Subcutaneous abdominal adipose tissue (tissue), 5 donors: Measurements from ENCODE around the gene GOLGA5.
"Not testable (repeated sequence)": the region's sequence is repeated elsewhere in the genome, so short reads cannot be mapped to it uniquely, and the experiment has no call there.

ENCODE experiments used
- H3K27ac ChIP-seq: one replicate; pipeline ENCODE4 v1.7.0; 2013; ENCODE audit warnings: low read depth, mild to moderate bottlenecking, inconsistent platforms, low read length, moderate library complexity
- H3K27me3 ChIP-seq, 5 donors: one replicate each; pipeline ENCODE4 v1.7.0; 2013; ENCODE audit warnings: low read length in 5 of 5, inconsistent platforms in 1 of 5; ENCODE audit not compliant: control insufficient read depth in 5 of 5, insufficient read depth in 4 of 5
- H3K36me3 ChIP-seq, 5 donors: one replicate each; pipeline ENCODE4 v1.7.0; 2013; ENCODE audit warnings: low read length in 5 of 5; ENCODE audit not compliant: control insufficient read depth in 5 of 5, insufficient read depth in 5 of 5
- H3K4me1 ChIP-seq, 5 donors: one replicate each; pipeline ENCODE4 v1.7.0; 2013; ENCODE audit warnings: low read length in 5 of 5, mild to moderate bottlenecking in 3 of 5, moderate library complexity in 1 of 5; ENCODE audit not compliant: control insufficient read depth in 5 of 5, insufficient read depth in 5 of 5
- H3K4me3 ChIP-seq, 5 donors: one replicate each; pipeline ENCODE4 v1.7.0; 2013; ENCODE audit warnings: low read length in 5 of 5, low read depth in 1 of 5
- H3K9ac ChIP-seq, 5 donors: one replicate each; pipeline ENCODE4 v1.7.0; 2013; ENCODE audit warnings: low read length in 5 of 5, mild to moderate bottlenecking in 4 of 5, moderate library complexity in 3 of 5
- H3K9me3 ChIP-seq, 5 donors: one replicate each; pipeline ENCODE4 v1.7.0; 2013; ENCODE audit warnings: low read length in 5 of 5; ENCODE audit not compliant: control insufficient read depth in 5 of 5
- donor health status: healthy.
- donor health status: healthy.
- donor health status: healthy.
- donor health status: healthy.
- donor health status: healthy.

GOLGA5 gene

GRCh38 chr14:92756446-92756845 is 37.7 kb upstream of the GOLGA5 start:
- H3K36me3 ChIP-seq: no peaks in the 10 kb centered on the region
- no peak overlapping the region for H3K27ac ChIP-seq
- H3K27me3 ChIP-seq: no peaks in the 10 kb centered on the region
- no peaks in the 10 kb centered on the region for H3K9me3 ChIP-seq
- no peak overlapping the region for H3K4me3 ChIP-seq
- H3K9ac ChIP-seq: no peak overlapping the region
- H3K4me1 ChIP-seq: peaks cover 0 to 9% (median 6%) of the 10 kb centered on the region in 5 donors

GRCh38 chr14:92759300-92759678 is 34.8 kb upstream of the GOLGA5 start:
- H3K27ac ChIP-seq: no peak overlapping the region
- no peaks in the 10 kb centered on the region for H3K9me3 ChIP-seq
- no peaks in the 10 kb centered on the region for H3K36me3 ChIP-seq
- no peak overlapping the region for H3K4me3 ChIP-seq
- H3K4me1 ChIP-seq: peaks cover 0 to 13% (median 6%) of the 10 kb centered on the region in 5 donors
- no peaks in the 10 kb centered on the region for H3K27me3 ChIP-seq
- no peak overlapping the region for H3K9ac ChIP-seq

- Histone ChIP-seq H3K27ac (no peak overlapping the region), H3K36me3 (no peaks in the 10 kb centered on the region), H3K9ac (no peak overlapping the region), H3K9me3 (no peaks in the 10 kb centered on the region), H3K4me3 (no peak overlapping the region), H3K4me1 (peaks cover 0 to 12% (median 6%) of the 10 kb centered on the region in 5 donors), H3K27me3 (no peaks in the 10 kb centered on the region)
Observed at GRCh38 chr14:92759679-92760523, 34.2 kb upstream of the GOLGA5 start.

- Histone ChIP-seq H3K9me3 (no peaks in the 10 kb centered on the region), H3K27me3 (no peaks in the 10 kb centered on the region), H3K9ac (no peak overlapping the region), H3K36me3 (no peaks in the 10 kb centered on the region), H3K4me3 (no peak overlapping the region), H3K27ac (no peak overlapping the region), H3K4me1 (peaks cover 0 to 8% (median 4%) of the 10 kb centered on the region in 5 donors)
Observed at GRCh38 chr14:92760524-92760805, 33.6 kb upstream of the GOLGA5 start.

GRCh38 chr14:92763666-92764631 is 30.2 kb upstream of the GOLGA5 start:
- H3K4me3 ChIP-seq, H3K9me3 ChIP-seq, H3K4me1 ChIP-seq, H3K27ac ChIP-seq, H3K36me3 ChIP-seq, H3K9ac ChIP-seq, H3K27me3 ChIP-seq: not testable (repeated sequence)

GRCh38 chr14:92768236-92768635 is 25.9 kb upstream of the GOLGA5 start:
- not testable (repeated sequence) for H3K27ac ChIP-seq

GRCh38 chr14:92768795-92769194 is 25.3 kb upstream of the GOLGA5 start:
- Histone ChIP-seq H3K36me3 (no peaks in the 10 kb centered on the region), H3K27me3 (no peaks in the 10 kb centered on the region), H3K27ac (no peak overlapping the region), H3K9ac (no peak overlapping the region), H3K4me3 (no peak overlapping the region), H3K9me3 (no peaks in the 10 kb centered on the region), H3K4me1 (peaks cover 0 to 9% (median 0%) of the 10 kb centered on the region in 5 donors)

More at GRCh38 chr14:92768236-92768635, 25.9 kb upstream of the GOLGA5 start:
- not testable (repeated sequence) for H3K9ac ChIP-seq, H3K27me3 ChIP-seq, H3K9me3 ChIP-seq, H3K4me3 ChIP-seq, H3K36me3 ChIP-seq
- H3K4me1 ChIP-seq: peaks cover 0 to 12% (median 0%) of the 10 kb centered on the region in 5 donors

- Histone ChIP-seq H3K4me3 (no peak overlapping the region), H3K36me3 (no peaks in the 10 kb centered on the region), H3K4me1 (peaks cover 0 to 9% (median 0%) of the 10 kb centered on the region in 5 donors), H3K27me3 (no peaks in the 10 kb centered on the region), H3K27ac (no peak overlapping the region), H3K9me3 (no peaks in the 10 kb centered on the region), H3K9ac (no peak overlapping the region)
Observed at GRCh38 chr14:92770484-92770883, 23.6 kb upstream of the GOLGA5 start.

- Histone ChIP-seq H3K9me3 (no peaks in the 10 kb centered on the region), H3K36me3 (no peaks in the 10 kb centered on the region), H3K9ac (no peak overlapping the region), H3K4me3 (no peak overlapping the region), H3K27ac (no peak overlapping the region), H3K27me3 (no peaks in the 10 kb centered on the region), H3K4me1 (peaks cover 0 to 9% (median 0%) of the 10 kb centered on the region in 5 donors)
Observed at GRCh38 chr14:92774572-92774971, 19.5 kb upstream of the GOLGA5 start.

- H3K27ac ChIP-seq, H3K4me3 ChIP-seq, H3K36me3 ChIP-seq, H3K9me3 ChIP-seq, H3K4me1 ChIP-seq, H3K9ac ChIP-seq, H3K27me3 ChIP-seq: not testable (repeated sequence)
Observed at GRCh38 chr14:92775292-92775691, 18.8 kb upstream of the GOLGA5 start.
